Caki2 (cell line): ENCODE results near the gene CTNND2. TPM values are rescaled to one million over a fixed set of nuclear protein-coding genes. Genes with fewer than 3 reads are reported as not detected.

Experiments used
- DNase-seq: peaks from one replicate; pipeline ENCODE4 v3.0.0-alpha.2; 2015; ENCODE audit warnings: low read depth
- in situ Hi-C: cut with HindIII; loops from 2 replicates; pipeline ENCODE4 v1.10.0; 2016; ENCODE audit warnings: low sequenced_read_pairs, low pct_unique_long_range_greater_than_20kb, mixed read lengths
- total RNA-seq: library from RNA; depleted of rRNA; stranded (reverse); fragments of >200 nt; shearing (Covaris generic); gene quantifications from 2 replicates; pipeline ENCODE4 v1.2.3, GENCODE V29; 2014; ENCODE audit warnings: low replicate concordance

The CTNND2 gene
- total RNA-seq, 1 experiment from 2014 or later = not detected

- no peak for DNase-seq
- in situ Hi-C loops = no loop called here
These were observed 739.5 kb downstream of the CTNND2 start for GRCh38 chr5:11164531-11165294.

GRCh38 chr5:11157132-11157531, 747.1 kb downstream of the CTNND2 start:
- no peak for DNase-seq
- in situ Hi-C loops = no loop called here

GRCh38 chr5:11153670-11154382, 750.4 kb downstream of the CTNND2 start:
- in situ Hi-C loops = no loop called here
- no peak for DNase-seq

GRCh38 chr5:11152368-11152767, 751.9 kb downstream of the CTNND2 start:
- in situ Hi-C loops = no loop called here
- DNase-seq = no peak

- DNase-seq = no peak
- in situ Hi-C loops = no loop called here
These were observed 753.3 kb downstream of the CTNND2 start for GRCh38 chr5:11150976-11151375.

- no peak for DNase-seq
- in situ Hi-C loops = no loop called here
These were observed 755.3 kb downstream of the CTNND2 start for GRCh38 chr5:11148810-11149539.

- in situ Hi-C loops = no loop called here
- DNase-seq = no peak
These were observed 758.1 kb downstream of the CTNND2 start for GRCh38 chr5:11146171-11146570.

GRCh38 chr5:11143456-11144267, 760.6 kb downstream of the CTNND2 start:
- no peak for DNase-seq
- in situ Hi-C loops = no loop called here

GRCh38 chr5:11139217-11139865, 764.9 kb downstream of the CTNND2 start:
- DNase-seq = no peak
- in situ Hi-C loops = no loop called here

GRCh38 chr5:11130131-11130530, 774.1 kb downstream of the CTNND2 start:
- in situ Hi-C loops = no loop called here
- no peak for DNase-seq

GRCh38 chr5:11128021-11128420, 776.2 kb downstream of the CTNND2 start:
- DNase-seq = no peak
- in situ Hi-C loops = no loop called here

GRCh38 chr5:11126844-11127243, 777.4 kb downstream of the CTNND2 start:
- in situ Hi-C loops = no loop called here
- DNase-seq = no peak

GRCh38 chr5:11121885-11122284, 782.4 kb downstream of the CTNND2 start:
- DNase-seq = no peak
- in situ Hi-C loops = no loop called here

GRCh38 chr5:11110128-11110527, 794.1 kb downstream of the CTNND2 start:
- DNase-seq = no peak
- in situ Hi-C loops = no loop called here

GRCh38 chr5:11105696-11106095, 798.5 kb downstream of the CTNND2 start:
- DNase-seq = no peak
- in situ Hi-C loops = no loop called here

GRCh38 chr5:11104651-11105112, 799.6 kb downstream of the CTNND2 start:
- no peak for DNase-seq
- in situ Hi-C loops = no loop called here

GRCh38 chr5:11104210-11104609, 800.0 kb downstream of the CTNND2 start:
- no peak for DNase-seq
- in situ Hi-C loops = no loop called here

- DNase-seq = no peak
- in situ Hi-C loops = no loop called here
These were observed 820.1 kb downstream of the CTNND2 start for GRCh38 chr5:11084111-11084510.
